DOHH2 (cell line): Measurements from ENCODE around the gene TNFSF4.

Experiments
- CTCF ChIP-seq: fragments of 200-600 bp; sonication (generic); IDR thresholded peaks from one replicate; pipeline ENCODE4 v1.5.1; 2014; ENCODE audit warnings: antibody characterized with exemption, mild to moderate bottlenecking, low read depth, low read length; ENCODE audit not compliant: poor library complexity, severe bottlenecking
- EZH2phosphoT487 ChIP-seq: fragments of 200-600 bp; sonication (generic); IDR thresholded peaks from 2 replicates; pipeline ENCODE4 v1.6.1; 2017; ENCODE audit warnings: borderline replicate concordance, mild to moderate bottlenecking, antibody characterized with exemption, low read length, moderate library complexity, mixed read lengths

DNA sequence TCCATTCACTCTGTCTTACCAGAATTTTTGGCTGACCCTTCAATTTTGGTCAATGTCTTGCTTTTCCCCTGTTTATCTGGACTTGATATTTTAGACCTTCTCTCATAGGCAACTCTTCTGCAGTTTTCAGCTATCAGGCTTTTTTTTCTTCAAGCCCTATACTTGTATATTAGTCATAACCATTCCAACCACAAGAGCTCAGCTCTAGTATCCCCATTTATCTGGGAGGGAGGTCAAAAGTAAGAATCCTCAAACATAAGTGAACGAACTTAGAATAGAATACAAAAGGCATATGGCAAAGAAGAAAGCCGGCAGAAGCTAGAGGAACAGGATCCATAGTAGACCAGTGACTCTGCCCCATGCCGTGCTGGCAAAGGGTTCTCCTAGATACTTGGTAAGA, 45.9 kb upstream of the TNFSF4 start:
- TF ChIP-seq CTCF (no peak), EZH2phosphoT487 (no peak)
